HCT116 (cell line): ENCODE results near the gene OTOP2. TPM values are rescaled to one million over a fixed set of nuclear protein-coding genes. Genes with fewer than 3 reads are reported as not detected.

Source experiments
- ATAC-seq: fragments of 200-7000 bp; cut with Tn5 transposase; 2 replicates; pipeline ENCODE4 v1.9.1; 2020; ENCODE audit warnings: mild to moderate bottlenecking, moderate library complexity
- BruUV-seq: library from RNA; stranded (reverse); fragments of 400-500 nt; replicated peaks from 2 replicates; lab custom pipeline; 2021; lab: Mats Ljungman, UMichigan
- CTCF ChIA-PET: fragments of 300-600 bp; sonication (Branson Sonifier 250); formaldehyde crosslinking; loops from one replicate; lab custom pipeline; 2021; ENCODE audit warnings: antibody characterized with exemption; lab: Charles Lee
- POLR2A ChIA-PET: fragments of 300-600, 350-600 bp; sonication (Branson Sonifier 250); formaldehyde crosslinking; loops from one replicate; lab custom pipeline; 2021; ENCODE audit warnings: antibody characterized with exemption; lab: Charles Lee
- RAD21 ChIA-PET, 2 experiments: fragments of 300-600 bp; sonication (Branson Sonifier 250); formaldehyde crosslinking; loops; one replicate each; lab custom pipeline; 2023; ENCODE audit warnings: low total read pairs in 2 of 2; ENCODE audit not compliant: uncharacterized antibody in 2 of 2, unreplicated experiment in 2 of 2, low non-redundant PET in 1 of 2; lab: Charles Lee
- DNase-seq: peaks from one replicate; pipeline ENCODE4 v3.0.0-alpha.2; 2010; ENCODE audit warnings: low read depth, low spot score
- H2AFZ ChIP-seq: fragments of 200-600 bp; shearing (Covaris generic), sonication (generic); 2 replicates; pipeline ENCODE4 v1.6.1; 2017; ENCODE audit warnings: low read depth, mixed run types, mixed read lengths, antibody characterized with exemption, low read length; ENCODE audit not compliant: poor library complexity, severe bottlenecking
- H3K27ac ChIP-seq: 2 replicates; pipeline ENCODE4 v1.5.1; 2012; ENCODE audit warnings: low read depth, low read length
- H3K27me3 ChIP-seq: fragments of 200-600 bp; sonication (generic); 2 replicates; pipeline ENCODE4 v1.6.1; 2016; ENCODE audit warnings: mixed run types, low read length, mixed read lengths; ENCODE audit not compliant: insufficient read depth
- H3K36me3 ChIP-seq, 2 experiments: fragments of 200-500 bp in 1 of 2; fragments of 200-600 bp in 1 of 2; sonication (Bioruptor generic) in 1 of 2; sonication (generic) in 1 of 2; 2 replicates each; pipeline versions ENCODE4 v1.5.1 to v1.6.1; 2014 to 2016; ENCODE audit warnings: low read length in 2 of 2, inconsistent platforms in 1 of 2, mixed read lengths in 1 of 2, mixed run types in 1 of 2; ENCODE audit not compliant: insufficient read depth in 2 of 2, control insufficient read depth in 1 of 2
- H3K4me1 ChIP-seq, 2 experiments: fragments of 200-600 bp in 1 of 2; sonication (generic) in 1 of 2; 2 replicates each; pipeline versions ENCODE4 v1.5.1 to v1.6.1; 2012 to 2017; ENCODE audit warnings: low read length in 2 of 2, inconsistent platforms in 1 of 2, mild to moderate bottlenecking in 1 of 2, mixed read lengths in 1 of 2, mixed run types in 1 of 2, moderate library complexity in 1 of 2; ENCODE audit not compliant: insufficient read depth in 2 of 2, control insufficient read depth in 1 of 2
- H3K4me2 ChIP-seq: fragments of 200-600 bp; sonication (generic); 2 replicates; pipeline ENCODE4 v1.6.1; 2017; ENCODE audit warnings: mixed run types, low read length, mixed read lengths
- H3K4me3 ChIP-seq, 2 experiments: fragments of 200-600 bp in 1 of 2; sonication (generic) in 1 of 2; replicated peaks in 1 of 2; 2 replicates each; pipeline ENCODE4 v1.5.1; 2011 to 2016; ENCODE audit warnings: low read length in 2 of 2, control low read depth in 1 of 2, low read depth in 1 of 2, mild to moderate bottlenecking in 1 of 2, mixed read lengths in 1 of 2, mixed run types in 1 of 2
- H3K79me2 ChIP-seq: fragments of 200-600 bp; sonication (generic); 2 replicates; pipeline ENCODE4 v1.6.1; 2017; ENCODE audit warnings: mild to moderate bottlenecking, mixed run types, low read length, moderate library complexity, mixed read lengths; ENCODE audit not compliant: insufficient read depth
- H3K9ac ChIP-seq: fragments of 200-600 bp; sonication (generic); 2 replicates; pipeline ENCODE4 v1.6.1; 2016; ENCODE audit warnings: low read length, mixed read lengths
- H3K9me2 ChIP-seq: fragments of 200-600 bp; sonication (generic), shearing (Covaris generic); 2 replicates; pipeline ENCODE4 v1.6.1; 2017; ENCODE audit warnings: mixed run types, mild to moderate bottlenecking, moderate library complexity; ENCODE audit not compliant: insufficient read depth
- H3K9me3 ChIP-seq, 2 experiments: fragments of 200-500 bp in 1 of 2; fragments of 200-600 bp in 1 of 2; sonication (Bioruptor generic) in 1 of 2; sonication (generic) in 1 of 2; 2 replicates each; pipeline ENCODE4 v1.6.1; 2014 to 2017; ENCODE audit warnings: low read length in 2 of 2, mixed read lengths in 2 of 2, inconsistent platforms in 1 of 2, low read depth in 1 of 2, mild to moderate bottlenecking in 1 of 2, mixed run types in 1 of 2, moderate library complexity in 1 of 2; ENCODE audit not compliant: control insufficient read depth in 1 of 2, insufficient read depth in 1 of 2
- H4K20me1 ChIP-seq: fragments of 200-600 bp; sonication (generic), shearing (Covaris generic); 2 replicates; pipeline ENCODE4 v1.6.1; 2017; ENCODE audit warnings: mixed run types, mild to moderate bottlenecking, moderate library complexity; ENCODE audit not compliant: insufficient read depth
- EZH2phosphoT487 ChIP-seq: fragments of 200-600 bp; IDR thresholded peaks from 2 replicates; pipeline ENCODE4 v1.6.1; 2018; ENCODE audit warnings: antibody characterized with exemption, borderline replicate concordance
- TCF7L2 ChIP-seq: IDR thresholded peaks from 2 replicates; pipeline ENCODE4 v1.7.0; 2011; ENCODE audit warnings: borderline replicate concordance, inconsistent platforms; ENCODE audit not compliant: insufficient read depth, insufficient read length; ENCODE audit errors: extremely low read depth
- intact Hi-C: fragments of 100-400 bp; cut with micrococcal nuclease; formaldehyde crosslinking; loops from 2 replicates; pipeline ENCODE4 v1.10.0; 2022
- total RNA-seq: library from RNA; stranded (reverse); gene quantifications from one replicate; pipeline ENCODE4 v1.2.1, GENCODE V29; 2021; ENCODE audit not compliant: unreplicated experiment
- TF ChIP-seq, protein P1 (sequence below): IDR thresholded peaks from 2 replicates; pipeline ENCODE4 v1.6.1; 2012

Gene OTOP2
- total RNA-seq, 1 experiment from 2014 or later, result not detected

GRCh38 chr17:74918906-74919305, 5.2 kb upstream of the OTOP2 start:
- peaks cover 16 to 33% of the 10 kb centered on the region in 2 experiments for H3K4me1 ChIP-seq
- ATAC-seq, result no peak

GRCh38 chr17:74919440-74920305, 4.4 kb upstream of the OTOP2 start:
- RAD21 ChIA-PET, result no interaction called here

More at GRCh38 chr17:74918906-74919305, 5.2 kb upstream of the OTOP2 start:
- POLR2A ChIA-PET, result no interaction called here
- no peaks in the 10 kb centered on the region for H3K9me3 ChIP-seq
- no peak overlapping the region for H3K9ac ChIP-seq
- H3K4me2 ChIP-seq, result no peak overlapping the region
- no peak overlapping the region for H3K4me3 ChIP-seq
- H3K79me2 ChIP-seq, result no peaks in the 10 kb centered on the region
- no TSS peak for BruUV-seq
- no peak for DNase-seq
- TF ChIP-seq EZH2phosphoT487, result no peak
- no peak for TF ChIP-seq TCF7L2
- TF ChIP-seq, protein P1, sequence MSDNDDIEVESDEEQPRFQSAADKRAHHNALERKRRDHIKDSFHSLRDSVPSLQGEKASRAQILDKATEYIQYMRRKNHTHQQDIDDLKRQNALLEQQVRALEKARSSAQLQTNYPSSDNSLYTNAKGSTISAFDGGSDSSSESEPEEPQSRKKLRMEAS, result no peak
- no peaks in the 10 kb centered on the region for H3K9me2 ChIP-seq
- RAD21 ChIA-PET, result interaction anchor here in 1 of 2 experiments (0.7 to 0.8 kb wide), 2 partner anchors 39 to 43 kb away, joined by 3 to 4 read pairs; no protein-coding TSS in a partner anchor
- H3K36me3 ChIP-seq, result peaks cover 0 to 2% of the 10 kb centered on the region in 2 experiments; a peak in 1 of 4 replicates
- CTCF ChIA-PET, result interaction anchor here (0.6 to 1.5 kb wide), 2 partner anchors 43 to 936 kb away, joined by 4 to 5 read pairs; partner anchors contain the start of gene WBP2
- no peak overlapping the region for H2AFZ ChIP-seq
- H4K20me1 ChIP-seq, result no peaks in the 10 kb centered on the region
- intact Hi-C loops, result no loop called here
- no peak overlapping the region for H3K27ac ChIP-seq
- peaks cover 2% of the 10 kb centered on the region; the same call in 1 of the 2 replicates for H3K27me3 ChIP-seq

More at GRCh38 chr17:74919440-74920305, 4.4 kb upstream of the OTOP2 start:
- TF ChIP-seq, protein P1, result no peak
- no peak for ATAC-seq
- Histone ChIP-seq H3K9ac (no peak overlapping the region), H3K79me2 (no peaks in the 10 kb centered on the region), H3K27ac (no peak overlapping the region), H3K9me2 (no peaks in the 10 kb centered on the region), H3K27me3 (peaks cover 4% of the 10 kb centered on the region; the same call in 1 of the 2 replicates), H3K4me1 (peaks cover 16 to 34% of the 10 kb centered on the region in 2 experiments), H3K36me3 (peaks cover 0 to 2% of the 10 kb centered on the region in 2 experiments; a peak in 1 of 4 replicates), H4K20me1 (no peaks in the 10 kb centered on the region), H3K4me3 (no peak overlapping the region), H3K9me3 (no peaks in the 10 kb centered on the region), H3K4me2 (no peak overlapping the region), H2AFZ (no peak overlapping the region)
- ChIA-PET POLR2A (no interaction called here), CTCF (interaction anchor here (1.5 kb wide), 1 partner anchor 43 kb away, joined by 5 read pairs; no protein-coding TSS in a partner anchor)
- DNase-seq, result no peak
- BruUV-seq, result no TSS peak
- intact Hi-C loops, result no loop called here
